Uterus (tissue), 4 donors: Measurements from ENCODE around the gene MICALL1. TPM values are rescaled to one million over a fixed set of nuclear protein-coding genes. Genes with fewer than 3 reads are reported as not detected.

ENCODE experiments used
- DNase-seq, 2 donors: peaks; one replicate each; pipeline ENCODE4 v3.0.0-alpha.2; 2019 to 2020
- H3K27ac ChIP-seq, 2 donors: fragments of 200-600 bp; sonication (generic); 1 replicate in 1 of 2; 2 replicates in 1 of 2; pipeline ENCODE4 v1.5.1; 2016 to 2018
- H3K27me3 ChIP-seq, 2 donors: fragments of 200-600 bp; sonication (generic); one replicate each; pipeline ENCODE4 v1.5.1; 2018 to 2019; ENCODE audit warnings: control low read depth in 1 of 2
- H3K36me3 ChIP-seq, 2 donors: fragments of 200-600 bp; sonication (generic); one replicate each; pipeline ENCODE4 v1.5.1; 2019; ENCODE audit warnings: control low read depth in 1 of 2
- H3K4me1 ChIP-seq, 2 donors: fragments of 200-600 bp; sonication (generic); one replicate each; pipeline ENCODE4 v1.5.1; 2018 to 2019; ENCODE audit warnings: control low read depth in 1 of 2
- H3K4me3 ChIP-seq, 2 donors: fragments of 200-600 bp; sonication (generic); 1 replicate in 1 of 2; 2 replicates in 1 of 2; pipeline ENCODE4 v1.5.1; 2018 to 2019; ENCODE audit warnings: mild to moderate bottlenecking in 1 of 2
- H3K9me3 ChIP-seq, 2 donors: fragments of 200-600 bp; sonication (generic); one replicate each; pipeline ENCODE4 v1.5.1; 2019; ENCODE audit warnings: control low read depth in 1 of 2
- POLR2A ChIP-seq, 2 donors: fragments of 450-650 bp; IDR thresholded peaks; one replicate each; pipeline ENCODE4 v1.6.1; 2016; ENCODE audit warnings: antibody characterized with exemption in 2 of 2, mild to moderate bottlenecking in 1 of 2, moderate library complexity in 1 of 2
- intact Hi-C: fragments of 100-400 bp; cut with DNase I; formaldehyde crosslinking; loops from one replicate; pipeline ENCODE4 v1.15.1; 2023; ENCODE audit warnings: low total_unique reads
- total RNA-seq, 4 donors: library from RNA; depleted of rRNA in 3 of 4; stranded (reverse); fragments of >200 nt in 3 of 4; gene quantifications; one replicate each; pipeline versions ENCODE4 v1.1.0 to v1.2.4, GENCODE V29; 2014 to 2023
- TF ChIP-seq, protein P1 (sequence below), 4 experiments: fragments of 200-600 bp in 2 of 4; fragments of 450-650 bp in 2 of 4; sonication (generic) in 2 of 4; IDR thresholded peaks; one replicate each; pipeline ENCODE4 v1.5.1; 2016 to 2019; ENCODE audit warnings: antibody characterized with exemption in 4 of 4, mild to moderate bottlenecking in 2 of 4, moderate library complexity in 1 of 4
- donor health status: DM: yes; HTN: yes; CAD: no.

MICALL1 gene
- total RNA-seq, 4 donors from 2014 or later, result 7.4 to 96.6 (median 46.6) TPM

DNA sequence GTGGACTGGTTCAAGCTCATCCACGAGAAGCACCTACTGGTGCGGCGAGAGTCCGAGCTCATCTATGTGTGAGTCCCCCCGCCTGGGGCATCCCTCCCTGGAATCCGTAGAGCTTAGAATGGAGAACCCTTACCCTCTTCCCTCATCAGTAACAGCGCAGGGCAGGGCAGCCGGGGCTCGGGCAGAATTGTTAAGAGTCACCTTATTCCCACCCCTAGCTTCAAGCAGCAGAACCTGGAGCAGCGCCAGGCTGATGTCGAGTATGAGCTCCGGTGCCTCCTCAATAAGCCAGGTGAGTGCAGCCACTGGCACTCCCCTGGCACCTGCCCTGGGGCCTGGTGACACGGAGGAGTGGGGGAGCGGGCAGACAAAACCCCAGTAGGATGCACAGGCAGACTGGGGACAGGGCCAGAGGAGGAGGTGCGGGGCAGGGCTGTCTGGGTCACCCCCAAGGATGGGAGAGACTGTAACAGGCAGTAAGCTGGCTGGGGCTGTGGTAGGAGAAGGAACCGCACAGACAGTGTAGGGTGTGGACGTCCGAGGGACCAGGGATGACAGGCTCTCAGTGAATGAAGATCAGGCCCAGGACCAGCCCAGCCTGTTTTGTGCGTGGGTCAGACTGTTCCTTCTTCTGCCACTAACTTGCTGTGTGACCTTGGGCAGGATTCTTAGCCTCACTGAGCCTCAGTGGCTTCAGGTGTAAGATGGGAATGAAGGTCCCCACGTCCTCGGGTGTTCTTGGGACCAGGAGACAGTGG lies 26.9 kb downstream of the MICALL1 start:
- H3K9me3 ChIP-seq, result no peaks in the 10 kb centered on the region
- peaks cover 0 to 11% of the 10 kb centered on the region in 2 donors for H3K4me1 ChIP-seq
- peak overlapping the region; percentile 60 to 68 for H3K27ac ChIP-seq
- H3K36me3 ChIP-seq, result no peaks in the 10 kb centered on the region
- H3K27me3 ChIP-seq, result no peaks in the 10 kb centered on the region
- peak; percentile 36 to 55 for DNase-seq
- TF ChIP-seq, protein P1, sequence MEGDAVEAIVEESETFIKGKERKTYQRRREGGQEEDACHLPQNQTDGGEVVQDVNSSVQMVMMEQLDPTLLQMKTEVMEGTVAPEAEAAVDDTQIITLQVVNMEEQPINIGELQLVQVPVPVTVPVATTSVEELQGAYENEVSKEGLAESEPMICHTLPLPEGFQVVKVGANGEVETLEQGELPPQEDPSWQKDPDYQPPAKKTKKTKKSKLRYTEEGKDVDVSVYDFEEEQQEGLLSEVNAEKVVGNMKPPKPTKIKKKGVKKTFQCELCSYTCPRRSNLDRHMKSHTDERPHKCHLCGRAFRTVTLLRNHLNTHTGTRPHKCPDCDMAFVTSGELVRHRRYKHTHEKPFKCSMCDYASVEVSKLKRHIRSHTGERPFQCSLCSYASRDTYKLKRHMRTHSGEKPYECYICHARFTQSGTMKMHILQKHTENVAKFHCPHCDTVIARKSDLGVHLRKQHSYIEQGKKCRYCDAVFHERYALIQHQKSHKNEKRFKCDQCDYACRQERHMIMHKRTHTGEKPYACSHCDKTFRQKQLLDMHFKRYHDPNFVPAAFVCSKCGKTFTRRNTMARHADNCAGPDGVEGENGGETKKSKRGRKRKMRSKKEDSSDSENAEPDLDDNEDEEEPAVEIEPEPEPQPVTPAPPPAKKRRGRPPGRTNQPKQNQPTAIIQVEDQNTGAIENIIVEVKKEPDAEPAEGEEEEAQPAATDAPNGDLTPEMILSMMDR (IDR thresholded peaks at IDR 0.05), result no peak
- TF ChIP-seq POLR2A (IDR thresholded peaks at IDR 0.05), result no peak
- intact Hi-C loops, result loop anchor here (5.0 kb wide), 1 partner anchor 36 kb away; no protein-coding TSS in a partner anchor
- H3K4me3 ChIP-seq, result no peak overlapping the region

DNA sequence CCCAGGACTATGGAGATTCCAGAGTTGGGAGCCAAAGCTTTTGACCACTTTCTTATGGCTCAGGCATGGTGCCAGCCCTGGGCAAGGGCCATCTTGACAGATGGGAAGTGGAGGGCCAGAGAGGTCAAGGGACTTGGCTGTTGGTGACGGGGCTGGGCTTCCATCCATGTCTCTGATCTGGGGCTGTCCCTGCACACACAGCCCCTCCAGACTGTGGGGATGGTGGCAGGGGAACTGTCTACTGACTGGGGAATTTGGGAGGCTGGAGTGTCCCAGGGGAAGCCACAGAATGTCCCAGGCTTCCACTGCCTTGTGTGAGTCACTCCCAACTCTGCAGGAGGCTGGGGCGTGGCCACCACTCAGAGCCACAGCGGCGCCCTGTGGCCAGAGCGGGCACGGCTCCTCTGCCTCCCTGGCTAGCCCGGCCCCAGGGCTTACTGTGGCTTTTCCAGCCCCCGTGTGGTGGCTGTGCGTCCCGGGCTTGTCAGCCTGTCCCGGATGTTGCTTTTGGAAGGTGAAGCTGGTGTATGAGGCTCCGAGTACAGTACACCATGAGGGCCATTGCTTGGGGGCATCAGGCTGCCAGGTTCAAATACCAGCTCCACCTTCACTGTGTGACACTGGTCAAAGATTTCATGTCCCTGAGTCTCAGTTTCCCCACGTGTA lies 27.7 kb downstream of the MICALL1 start:
- Histone ChIP-seq H3K4me3 (no peak overlapping the region), H3K27ac (peak overlapping the region; percentile 60 to 68), H3K36me3 (no peaks in the 10 kb centered on the region), H3K9me3 (no peaks in the 10 kb centered on the region), H3K4me1 (peaks cover 0 to 11% of the 10 kb centered on the region in 2 donors), H3K27me3 (no peaks in the 10 kb centered on the region)
- DNase-seq, result peak; percentile 86 to 90
- no peak for TF ChIP-seq POLR2A (IDR thresholded peaks at IDR 0.05)
- TF ChIP-seq, protein P1 (IDR thresholded peaks at IDR 0.05), result peak; percentile 97 to 99 (median 98)
- intact Hi-C loops, result loop anchor here (5.0 kb wide), 1 partner anchor 37 kb away; no protein-coding TSS in a partner anchor

DNA sequence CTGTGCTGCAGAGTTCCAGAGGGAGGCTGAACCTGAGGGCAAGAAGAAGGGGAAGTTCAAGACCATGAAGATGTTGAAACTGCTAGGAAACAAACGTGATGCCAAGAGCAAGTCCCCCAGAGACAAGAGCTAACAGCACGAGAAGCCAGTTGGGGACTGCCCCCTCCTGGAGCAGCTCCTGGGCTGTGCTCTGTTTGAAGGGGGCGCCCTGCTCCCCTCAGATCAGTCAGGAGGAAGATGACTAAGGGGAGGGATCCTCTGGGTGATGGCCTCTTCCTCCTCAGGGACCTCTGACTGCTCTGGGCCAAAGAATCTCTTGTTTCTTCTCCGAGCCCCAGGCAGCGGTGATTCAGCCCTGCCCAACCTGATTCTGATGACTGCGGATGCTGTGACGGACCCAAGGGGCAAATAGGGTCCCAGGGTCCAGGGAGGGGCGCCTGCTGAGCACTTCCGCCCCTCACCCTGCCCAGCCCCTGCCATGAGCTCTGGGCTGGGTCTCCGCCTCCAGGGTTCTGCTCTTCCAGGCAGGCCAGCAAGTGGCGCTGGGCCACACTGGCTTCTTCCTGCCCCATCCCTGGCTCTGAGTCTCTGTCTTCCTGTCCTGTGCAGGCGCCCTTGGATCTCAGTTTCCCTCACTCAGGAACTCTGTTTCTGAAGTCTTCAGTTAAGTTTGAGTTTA lies 34.7 kb downstream of the MICALL1 start:
- no peak for TF ChIP-seq POLR2A (IDR thresholded peaks at IDR 0.05)
- TF ChIP-seq, protein P1 (IDR thresholded peaks at IDR 0.05), result no peak
- no peaks in the 10 kb centered on the region for H3K36me3 ChIP-seq
- H3K4me1 ChIP-seq, result no peaks in the 10 kb centered on the region
- H3K4me3 ChIP-seq, result no peak overlapping the region
- H3K27me3 ChIP-seq, result no peaks in the 10 kb centered on the region
- H3K27ac ChIP-seq, result no peak overlapping the region
- no peaks in the 10 kb centered on the region for H3K9me3 ChIP-seq
- intact Hi-C loops, result no loop called here
- DNase-seq, result no peak

DNA sequence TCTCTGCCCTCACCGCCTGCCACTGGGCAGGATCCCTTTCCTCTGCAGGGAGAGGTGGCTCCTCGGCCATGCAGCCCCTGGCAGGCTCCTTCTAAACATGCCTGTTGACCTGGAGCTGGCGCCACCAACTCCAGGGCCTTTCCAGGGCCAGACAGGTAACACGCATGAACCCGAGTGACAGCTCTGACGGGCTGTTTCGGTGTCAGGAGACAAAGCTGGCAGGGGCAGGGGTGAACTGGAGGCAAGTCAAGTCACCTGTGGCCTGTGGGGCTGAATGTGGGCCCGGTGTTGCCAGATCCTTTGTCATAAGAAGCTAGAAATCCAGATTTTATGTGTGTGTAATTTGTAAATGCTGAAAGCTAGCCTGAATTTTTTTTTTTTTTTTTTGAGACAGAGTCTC lies 36.0 kb downstream of the MICALL1 start:
- H3K4me3 ChIP-seq, result no peak overlapping the region
- intact Hi-C loops, result no loop called here
- TF ChIP-seq POLR2A (IDR thresholded peaks at IDR 0.05), result no peak
- TF ChIP-seq, protein P1 (IDR thresholded peaks at IDR 0.05), result no peak
- H3K36me3 ChIP-seq, result no peaks in the 10 kb centered on the region
- H3K4me1 ChIP-seq, result no peaks in the 10 kb centered on the region
- no peak overlapping the region for H3K27ac ChIP-seq
- no peak for DNase-seq
- H3K9me3 ChIP-seq, result no peaks in the 10 kb centered on the region
- no peaks in the 10 kb centered on the region for H3K27me3 ChIP-seq
